NT2/D1 (cell line): Measurements from ENCODE around the gene TNK1.
"Not testable (repeated sequence)": the region's sequence is repeated elsewhere in the genome, so short reads cannot be mapped to it uniquely, and the experiment has no call there.

Experiments used
- DNase-seq: peaks from one replicate; pipeline ENCODE4 v3.0.0-alpha.2; 2011; ENCODE audit warnings: low read depth, low spot score
- H3K27me3 ChIP-seq: 2 replicates; pipeline ENCODE4 v1.6.0; 2011; ENCODE audit warnings: mild to moderate bottlenecking; ENCODE audit not compliant: insufficient read length, insufficient read depth
- H3K36me3 ChIP-seq: 2 replicates; pipeline ENCODE4 v1.6.1; 2011; ENCODE audit warnings: mild to moderate bottlenecking, low read length, mixed read lengths; ENCODE audit not compliant: insufficient read depth, insufficient read length
- H3K4me1 ChIP-seq: 2 replicates; pipeline ENCODE4 v1.5.1; 2011; ENCODE audit not compliant: insufficient read depth, insufficient read length
- H3K4me3 ChIP-seq: 2 replicates; pipeline ENCODE4 v1.5.1; 2011; ENCODE audit warnings: low read depth; ENCODE audit not compliant: insufficient read length
- H3K9ac ChIP-seq: 2 replicates; pipeline ENCODE4 v1.6.0; 2011; ENCODE audit warnings: low read depth; ENCODE audit not compliant: insufficient read length
- H3K9me3 ChIP-seq: 2 replicates; pipeline ENCODE4 v1.5.1; 2011; ENCODE audit warnings: mild to moderate bottlenecking, low read length; ENCODE audit not compliant: insufficient read depth
- SUZ12 ChIP-seq: IDR thresholded peaks from 2 replicates; pipeline ENCODE4 v1.6.1; 2011; ENCODE audit not compliant: insufficient read length, insufficient read depth; ENCODE audit errors: extremely low read depth
- YY1 ChIP-seq: IDR thresholded peaks from 2 replicates; pipeline ENCODE4 v1.6.1; 2011; ENCODE audit not compliant: insufficient read length, insufficient read depth
- ZNF274 ChIP-seq: IDR thresholded peaks from 2 replicates; pipeline ENCODE4 v1.6.1; 2011; ENCODE audit warnings: mild to moderate bottlenecking, low read depth, low read length

Gene TNK1

DNA sequence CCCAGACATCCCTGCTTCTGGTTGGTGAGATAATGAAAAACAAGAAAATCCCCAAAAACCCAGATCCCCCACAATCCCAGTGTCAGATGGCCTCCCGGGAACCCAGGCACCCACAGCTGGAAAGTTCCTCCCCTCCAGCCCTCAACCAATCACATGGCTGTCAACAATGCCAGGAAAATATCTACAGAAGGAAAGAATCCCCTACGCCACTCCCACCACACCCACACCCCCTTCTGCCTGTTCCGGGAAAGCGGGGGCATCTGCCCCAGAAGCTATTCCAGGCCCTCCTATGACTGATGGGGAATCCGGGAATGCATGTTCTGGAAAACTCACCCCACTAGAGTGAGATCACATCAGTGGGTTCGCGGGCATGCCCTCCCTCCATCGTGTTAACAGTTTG, 24.1 kb upstream of the TNK1 start:
- no peak overlapping the region for H3K9ac ChIP-seq
- no peaks in the 10 kb centered on the region for H3K9me3 ChIP-seq
- H3K4me1 ChIP-seq = peaks cover 10% of the 10 kb centered on the region
- no peaks in the 10 kb centered on the region for H3K36me3 ChIP-seq
- H3K27me3 ChIP-seq = peaks cover 4% of the 10 kb centered on the region
- H3K4me3 ChIP-seq = no peak overlapping the region
- no peak for DNase-seq
- TF ChIP-seq ZNF274 (no peak), SUZ12 (no peak), YY1 (no peak)

DNA sequence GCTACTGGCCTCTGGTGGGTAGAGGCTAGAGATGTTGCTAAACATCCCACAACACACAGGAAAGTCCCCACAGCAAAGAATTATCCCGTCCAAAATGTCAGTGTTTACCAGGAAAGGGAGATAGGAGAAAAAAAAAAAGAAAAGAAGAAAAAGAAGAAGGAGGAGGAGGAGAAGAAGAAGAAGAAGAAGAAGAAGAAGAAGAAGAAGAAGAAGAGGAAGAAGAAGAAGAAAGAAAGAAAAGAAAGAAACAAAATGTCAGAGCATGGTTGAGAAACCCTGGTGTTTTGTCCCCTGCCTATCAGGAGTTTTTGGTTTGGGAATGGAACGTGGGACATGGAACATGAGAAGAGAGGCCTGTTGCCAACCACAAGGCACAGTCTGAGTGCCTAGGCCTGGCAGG, 23.5 kb upstream of the TNK1 start:
- H3K4me1 ChIP-seq = peaks cover 10% of the 10 kb centered on the region
- H3K27me3 ChIP-seq = peaks cover 4% of the 10 kb centered on the region
- TF ChIP-seq ZNF274 (no peak), SUZ12 (no peak), YY1 (no peak)
- no peak overlapping the region for H3K9ac ChIP-seq
- no peak overlapping the region for H3K4me3 ChIP-seq
- H3K36me3 ChIP-seq = no peaks in the 10 kb centered on the region
- no peak for DNase-seq
- no peaks in the 10 kb centered on the region for H3K9me3 ChIP-seq

GRCh38 chr17:7361906-7362305, 19.0 kb upstream of the TNK1 start:
- Histone ChIP-seq H3K9me3 (no peaks in the 10 kb centered on the region), H3K9ac (no peak overlapping the region), H3K4me1 (no peaks in the 10 kb centered on the region), H3K27me3 (no peaks in the 10 kb centered on the region), H3K36me3 (no peaks in the 10 kb centered on the region), H3K4me3 (no peak overlapping the region)
- DNase-seq = no peak
- TF ChIP-seq YY1 (no peak), SUZ12 (no peak), ZNF274 (no peak)

DNA sequence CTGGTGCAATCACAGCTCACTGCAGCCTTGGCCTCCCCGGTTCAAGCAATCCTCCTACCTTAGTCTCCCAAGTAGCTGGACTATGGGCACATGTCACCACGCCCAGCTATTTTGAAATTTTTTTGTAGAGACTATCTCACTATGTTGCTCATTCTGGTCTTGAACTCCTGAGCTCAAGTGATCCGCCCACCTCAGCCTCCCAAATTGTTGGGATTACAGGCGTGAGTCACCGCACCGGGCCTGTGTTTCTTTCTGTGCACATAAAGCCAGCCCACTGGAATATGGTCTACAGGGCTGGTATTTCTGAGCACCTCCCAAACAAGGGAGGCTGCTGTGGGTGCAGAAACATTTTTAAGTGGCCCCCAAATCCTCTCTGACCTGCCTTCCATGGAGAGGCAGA, 17.6 kb upstream of the TNK1 start:
- Histone ChIP-seq H3K9me3 (no peaks in the 10 kb centered on the region), H3K27me3 (no peaks in the 10 kb centered on the region)

DNA sequence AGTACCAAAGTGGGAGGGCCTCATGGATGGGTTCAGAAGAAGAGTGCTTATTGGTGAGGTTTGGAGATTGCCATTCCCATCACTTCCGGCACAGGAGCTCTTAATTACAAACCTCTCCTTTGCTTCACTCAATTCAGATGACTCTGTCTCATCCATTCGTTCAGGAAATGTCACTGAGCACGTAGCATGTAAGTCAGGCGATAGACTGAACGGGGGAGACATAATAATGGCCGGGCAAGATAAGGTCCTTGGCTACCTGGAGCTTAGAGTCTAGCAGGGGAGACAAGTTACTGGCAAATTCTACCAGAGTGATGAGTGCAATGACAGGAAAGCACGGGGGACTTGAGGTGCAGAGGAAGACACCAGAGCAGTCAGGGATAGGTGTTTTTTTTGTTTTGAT, 14.9 kb upstream of the TNK1 start:
- not testable (repeated sequence) for DNase-seq, H3K4me1 ChIP-seq, H3K36me3 ChIP-seq, H3K27me3 ChIP-seq, H3K4me3 ChIP-seq, H3K9me3 ChIP-seq, H3K9ac ChIP-seq

More for the DNA sequence above, 17.6 kb upstream of the TNK1 start:
- no peak for DNase-seq
- Histone ChIP-seq H3K4me1 (no peaks in the 10 kb centered on the region), H3K9ac (no peak overlapping the region), H3K4me3 (no peak overlapping the region), H3K36me3 (no peaks in the 10 kb centered on the region)
- TF ChIP-seq SUZ12 (no peak), YY1 (no peak), ZNF274 (no peak)

GRCh38 chr17:7367083-7367482, 13.8 kb upstream of the TNK1 start:
- Histone ChIP-seq H3K27me3 (no peaks in the 10 kb centered on the region), H3K4me1 (no peaks in the 10 kb centered on the region), H3K36me3 (no peaks in the 10 kb centered on the region), H3K9ac (no peak overlapping the region), H3K4me3 (no peak overlapping the region), H3K9me3 (no peaks in the 10 kb centered on the region)
- TF ChIP-seq YY1 (no peak), SUZ12 (no peak), ZNF274 (no peak)
- DNase-seq = no peak

- Histone ChIP-seq H3K9ac (no peak overlapping the region), H3K27me3 (no peaks in the 10 kb centered on the region), H3K4me3 (no peak overlapping the region), H3K36me3 (no peaks in the 10 kb centered on the region), H3K9me3 (no peaks in the 10 kb centered on the region), H3K4me1 (no peaks in the 10 kb centered on the region)
- DNase-seq = no peak
- TF ChIP-seq YY1 (no peak), SUZ12 (no peak), ZNF274 (no peak)
These were observed 12.8 kb upstream of the TNK1 start for GRCh38 chr17:7367918-7368598.

DNA sequence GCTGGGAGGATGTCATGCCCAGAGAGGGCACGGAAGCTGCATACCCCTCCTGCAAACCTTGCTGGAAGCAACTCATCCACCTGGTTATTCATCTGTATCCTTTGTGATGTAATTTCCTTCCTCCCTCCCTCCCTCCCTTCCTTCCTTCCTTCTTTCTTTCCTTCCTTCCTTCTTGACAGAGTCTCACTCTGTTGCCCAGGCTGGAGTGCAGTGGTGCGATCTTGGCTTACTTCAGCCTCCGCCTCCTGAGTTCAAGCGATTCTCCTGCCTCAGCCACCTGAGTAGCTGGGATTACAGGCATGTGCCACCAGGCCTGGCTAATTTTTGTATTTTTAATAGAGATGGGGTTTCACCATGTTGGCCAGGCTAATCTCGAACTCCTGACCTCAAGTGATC, 12.3 kb upstream of the TNK1 start:
- not testable (repeated sequence) for H3K9ac ChIP-seq, H3K9me3 ChIP-seq, H3K4me1 ChIP-seq, H3K4me3 ChIP-seq, H3K27me3 ChIP-seq, DNase-seq, H3K36me3 ChIP-seq
